OCI-LY3 (cell line): Measurements from ENCODE around the gene ACP6.

ENCODE experiments used
- CTCF ChIP-seq: fragments of 200-600, 300-600 bp; sonication (generic); IDR thresholded peaks from 2 replicates; pipeline ENCODE4 v1.5.1; 2014; ENCODE audit warnings: antibody characterized with exemption, low read length, low read depth
- EZH2phosphoT487 ChIP-seq: fragments of 200-600 bp; shearing (Covaris generic); IDR thresholded peaks from 2 replicates; pipeline ENCODE4 v1.6.1; 2018; ENCODE audit warnings: antibody characterized with exemption, mixed run types, low read depth

GRCh38 chr1:147619741-147620140 lies 50.6 kb downstream of the ACP6 start:
- TF ChIP-seq CTCF (no peak), EZH2phosphoT487 (no peak)
